Trophoblast cell (in vitro differentiated cells and primary cell): ENCODE data around the gene SLIT3.
A peak's percentile ranks its signal among the peaks of the same experiment; 100 is the strongest.

ENCODE experiments used
- DNase-seq, 2 donors: peaks; one replicate each; pipeline ENCODE4 v3.0.0-alpha.2; 2016
- H2AFZ ChIP-seq: 2 replicates; pipeline ENCODE4 v1.6.1; 2013; ENCODE audit warnings: low read length, moderate library complexity, mild to moderate bottlenecking; ENCODE audit not compliant: insufficient read depth, poor library complexity
- H2AK5ac ChIP-seq: 2 replicates; pipeline ENCODE4 v1.6.1; 2013; ENCODE audit warnings: mild to moderate bottlenecking, low read length
- H2BK120ac ChIP-seq: 2 replicates; pipeline ENCODE4 v1.6.1; 2013; ENCODE audit warnings: low read length, mild to moderate bottlenecking, moderate library complexity; ENCODE audit not compliant: insufficient read depth, poor library complexity
- H2BK12ac ChIP-seq: 2 replicates; pipeline ENCODE4 v1.6.1; 2013; ENCODE audit warnings: mild to moderate bottlenecking, low read length, moderate library complexity
- H2BK5ac ChIP-seq: 2 replicates; pipeline ENCODE4 v1.6.1; 2013; ENCODE audit warnings: low read length, low read depth, moderate library complexity, mild to moderate bottlenecking; ENCODE audit not compliant: poor library complexity
- H3K14ac ChIP-seq: 2 replicates; pipeline ENCODE4 v1.6.1; 2013; ENCODE audit warnings: mild to moderate bottlenecking, low read length
- H3K18ac ChIP-seq: 2 replicates; pipeline ENCODE4 v1.6.1; 2013; ENCODE audit warnings: mild to moderate bottlenecking, low read length
- H3K23ac ChIP-seq: 2 replicates; pipeline ENCODE4 v1.6.1; 2013; ENCODE audit warnings: low read length
- H3K27ac ChIP-seq: 2 replicates; pipeline ENCODE4 v1.5.1; 2013; ENCODE audit warnings: low read depth, mild to moderate bottlenecking, inconsistent platforms, low read length, moderate library complexity
- H3K27me3 ChIP-seq: 2 replicates; pipeline ENCODE4 v1.6.1; 2013; ENCODE audit warnings: inconsistent platforms, mild to moderate bottlenecking, low read length, moderate library complexity; ENCODE audit not compliant: insufficient read depth
- H3K36me3 ChIP-seq, 2 experiments: 1 replicate in 1 of 2; 2 replicates in 1 of 2; pipeline ENCODE4 v1.6.1; 2013; ENCODE audit warnings: low read length in 2 of 2, mild to moderate bottlenecking in 2 of 2, moderate library complexity in 1 of 2; ENCODE audit not compliant: insufficient read depth in 2 of 2, control insufficient read depth in 1 of 2
- H3K4ac ChIP-seq: 2 replicates; pipeline ENCODE4 v1.6.1; 2013; ENCODE audit warnings: low read depth, mild to moderate bottlenecking, low read length, moderate library complexity
- H3K4me1 ChIP-seq, 2 experiments: 1 replicate in 1 of 2; 2 replicates in 1 of 2; pipeline ENCODE4 v1.6.1; 2013; ENCODE audit warnings: low read length in 2 of 2, mild to moderate bottlenecking in 2 of 2, moderate library complexity in 1 of 2; ENCODE audit not compliant: insufficient read depth in 2 of 2, control insufficient read depth in 1 of 2
- H3K4me2 ChIP-seq: 2 replicates; pipeline ENCODE4 v1.6.1; 2013; ENCODE audit warnings: inconsistent platforms, mild to moderate bottlenecking, low read length, moderate library complexity
- H3K4me3 ChIP-seq: 2 replicates; pipeline ENCODE4 v1.5.1; 2013; ENCODE audit warnings: mild to moderate bottlenecking, low read depth, low read length, inconsistent platforms
- H3K79me1 ChIP-seq: one replicate; pipeline ENCODE4 v1.6.1; 2013; ENCODE audit warnings: low read length
- H3K79me2 ChIP-seq: 2 replicates; pipeline ENCODE4 v1.6.1; 2013; ENCODE audit warnings: low read length, mild to moderate bottlenecking; ENCODE audit not compliant: control insufficient read depth, insufficient read depth, poor library complexity
- H3K9ac ChIP-seq: 2 replicates; pipeline ENCODE4 v1.6.1; 2013; ENCODE audit warnings: mild to moderate bottlenecking, low read length
- H3K9me3 ChIP-seq: 2 replicates; pipeline ENCODE4 v1.6.1; 2013; ENCODE audit warnings: low read depth, mild to moderate bottlenecking, control low read depth, inconsistent platforms, low read length; ENCODE audit not compliant: insufficient read depth
- H4K12ac ChIP-seq: 2 replicates; pipeline ENCODE4 v1.6.1; 2013; ENCODE audit warnings: low read depth, mild to moderate bottlenecking, low read length, moderate library complexity
- H4K8ac ChIP-seq: 2 replicates; pipeline ENCODE4 v1.6.1; 2013; ENCODE audit warnings: low read depth, mild to moderate bottlenecking, low read length, moderate library complexity
- H4K91ac ChIP-seq: one replicate; pipeline ENCODE4 v1.6.1; 2013; ENCODE audit warnings: low read depth, mild to moderate bottlenecking, low read length, moderate library complexity
- WGBS: extraction: QIAGEN DNeasy Blood & Tissue Kit; methylation state at CpG from one replicate; pipeline ENCODE4 v1.1.7; 2013; ENCODE audit warnings: missing lambda C conversion rate; ENCODE audit not compliant: insufficient read length, insufficient coverage; ENCODE audit errors: extremely low coverage; 5-methylcytosine and 5-hydroxymethylcytosine counted together

The SLIT3 gene

GRCh38 chr5:169152453-169152852 is 148.5 kb downstream of the SLIT3 start:
- no CpG with 5 or more reads among the region's 8 CpGs for WGBS
- peaks cover 7% of the 10 kb centered on the region for H3K79me2 ChIP-seq
- no peaks in the 10 kb centered on the region for H3K36me3 ChIP-seq
- H3K79me1 ChIP-seq: peaks cover 18% of the 10 kb centered on the region
- peak overlapping the region; percentile 29 for H4K91ac ChIP-seq
- H3K4me1 ChIP-seq: peaks cover 25 to 37% of the 10 kb centered on the region in 2 experiments
- H2BK5ac ChIP-seq: peak overlapping the region; percentile 73
- no peaks in the 10 kb centered on the region for H3K9me3 ChIP-seq
- no peak overlapping the region for H3K14ac ChIP-seq
- peak overlapping the region; percentile 45 for H2BK120ac ChIP-seq
- H2AFZ ChIP-seq: no peak overlapping the region
- H2BK12ac ChIP-seq: peak overlapping the region; percentile 41
- no peak overlapping the region for H4K8ac ChIP-seq
- H3K27ac ChIP-seq: peak overlapping the region; percentile 89
- DNase-seq: no peak
- no peak overlapping the region for H3K9ac ChIP-seq
- H3K23ac ChIP-seq: no peak overlapping the region
- no peak overlapping the region for H2AK5ac ChIP-seq
- H3K27me3 ChIP-seq: no peaks in the 10 kb centered on the region
- H3K4me3 ChIP-seq: no peak overlapping the region
- H3K4me2 ChIP-seq: peak overlapping the region; percentile 23
- H3K18ac ChIP-seq: no peak overlapping the region
- H4K12ac ChIP-seq: no peak overlapping the region
- H3K4ac ChIP-seq: no peak overlapping the region

- no peak overlapping the region for H2AFZ ChIP-seq
- no peak overlapping the region for H4K8ac ChIP-seq
- no peak overlapping the region for H4K12ac ChIP-seq
- H3K18ac ChIP-seq: peak overlapping the region; percentile 5
- DNase-seq: no peak
- no peak overlapping the region for H2BK120ac ChIP-seq
- no CpG with 5 or more reads among the region's 6 CpGs for WGBS
- H3K4me1 ChIP-seq: peaks cover 25 to 37% of the 10 kb centered on the region in 2 experiments
- no peak overlapping the region for H3K27ac ChIP-seq
- no peaks in the 10 kb centered on the region for H3K9me3 ChIP-seq
- H3K4me2 ChIP-seq: no peak overlapping the region
- no peak overlapping the region for H3K23ac ChIP-seq
- H3K14ac ChIP-seq: no peak overlapping the region
- no peak overlapping the region for H2BK5ac ChIP-seq
- peaks cover 18% of the 10 kb centered on the region for H3K79me1 ChIP-seq
- no peak overlapping the region for H3K9ac ChIP-seq
- peak overlapping the region; percentile 20 for H4K91ac ChIP-seq
- H3K79me2 ChIP-seq: peaks cover 5% of the 10 kb centered on the region
- no peaks in the 10 kb centered on the region for H3K27me3 ChIP-seq
- H3K4me3 ChIP-seq: no peak overlapping the region
- no peak overlapping the region for H2AK5ac ChIP-seq
- peak overlapping the region; percentile 13 for H2BK12ac ChIP-seq
- H3K4ac ChIP-seq: no peak overlapping the region
- no peaks in the 10 kb centered on the region for H3K36me3 ChIP-seq
These were observed 149.7 kb downstream of the SLIT3 start for GRCh38 chr5:169151051-169151805.

DNA sequence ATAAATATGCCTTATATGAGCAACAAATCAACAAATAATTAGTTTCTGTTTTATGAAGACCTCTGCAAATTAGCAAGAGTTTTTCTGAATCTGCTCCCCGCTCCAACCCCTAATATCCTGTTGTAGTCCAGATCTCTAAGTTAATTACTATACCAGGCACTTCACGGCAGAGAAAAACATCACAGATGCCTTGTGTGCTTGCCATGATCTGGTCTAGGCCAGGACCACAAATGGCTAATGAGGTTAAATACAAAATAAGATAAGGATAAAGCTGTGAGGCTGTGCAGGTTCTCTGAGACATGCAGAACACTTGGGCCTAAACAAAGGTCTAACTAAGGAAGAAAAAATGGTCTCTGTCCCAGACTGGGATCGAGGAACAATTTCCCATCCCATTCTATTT is 150.8 kb downstream of the SLIT3 start:
- DNase-seq: no peak
- Histone ChIP-seq H3K23ac (no peak overlapping the region), H3K79me2 (peaks cover 2% of the 10 kb centered on the region), H2AFZ (no peak overlapping the region), H3K79me1 (peaks cover 18% of the 10 kb centered on the region), H3K4me2 (no peak overlapping the region), H4K91ac (no peak overlapping the region), H3K14ac (no peak overlapping the region), H2BK12ac (no peak overlapping the region), H2BK120ac (no peak overlapping the region), H2AK5ac (no peak overlapping the region), H3K27ac (no peak overlapping the region), H4K12ac (no peak overlapping the region), H3K4me1 (peaks cover 25 to 31% of the 10 kb centered on the region in 2 experiments), H3K36me3 (no peaks in the 10 kb centered on the region), H3K9ac (no peak overlapping the region), H3K27me3 (no peaks in the 10 kb centered on the region), H3K18ac (no peak overlapping the region), H3K4ac (no peak overlapping the region), H3K9me3 (no peaks in the 10 kb centered on the region), H4K8ac (no peak overlapping the region), H2BK5ac (no peak overlapping the region), H3K4me3 (no peak overlapping the region)
- WGBS: no CpG with 5 or more reads among the region's 3 CpGs

- Histone ChIP-seq H4K91ac (no peak overlapping the region), H3K36me3 (no peaks in the 10 kb centered on the region), H2BK5ac (no peak overlapping the region), H3K9me3 (no peaks in the 10 kb centered on the region), H2BK12ac (no peak overlapping the region), H2BK120ac (no peak overlapping the region), H3K9ac (no peak overlapping the region), H3K23ac (no peak overlapping the region), H3K27me3 (no peaks in the 10 kb centered on the region), H3K4me2 (no peak overlapping the region), H3K14ac (no peak overlapping the region), H3K79me1 (peaks cover 13% of the 10 kb centered on the region), H3K4ac (no peak overlapping the region), H2AFZ (no peak overlapping the region), H2AK5ac (no peak overlapping the region), H4K12ac (no peak overlapping the region), H3K79me2 (peaks cover 2% of the 10 kb centered on the region), H3K18ac (no peak overlapping the region), H4K8ac (no peak overlapping the region), H3K4me1 (peaks cover 20 to 27% of the 10 kb centered on the region in 2 experiments), H3K4me3 (no peak overlapping the region), H3K27ac (no peak overlapping the region)
- no peak for DNase-seq
- no CpG with 5 or more reads among the region's 4 CpGs for WGBS
These were observed 151.6 kb downstream of the SLIT3 start for GRCh38 chr5:169149317-169149716.
